Osteocyte (in vitro differentiated cells): ENCODE measurements around the gene CHTF18. TPM values are rescaled to one million over a fixed set of nuclear protein-coding genes. Genes with fewer than 3 reads are reported as not detected.

Experiments used
- DNase-seq: peaks from one replicate; pipeline ENCODE4 v3.0.0; 2021; ENCODE audit warnings: mixed read lengths; ENCODE audit not compliant: unreplicated experiment; ENCODE audit errors: extremely low spot score
- H3K27ac Mint-ChIP-seq: one replicate; pipeline ENCODE4 v1.8.0; 2021; ENCODE audit warnings: mild to moderate bottlenecking, mixed read lengths; ENCODE audit not compliant: unreplicated experiment
- H3K27me3 Mint-ChIP-seq: one replicate; pipeline ENCODE4 v1.8.0; 2021; ENCODE audit warnings: mixed read lengths; ENCODE audit not compliant: unreplicated experiment
- H3K36me3 Mint-ChIP-seq: one replicate; pipeline ENCODE4 v1.8.0; 2021; ENCODE audit warnings: mixed read lengths; ENCODE audit not compliant: unreplicated experiment
- H3K4me1 Mint-ChIP-seq: one replicate; pipeline ENCODE4 v1.8.0; 2021; ENCODE audit warnings: mixed read lengths; ENCODE audit not compliant: unreplicated experiment
- H3K4me3 Mint-ChIP-seq: one replicate; pipeline ENCODE4 v1.8.0; 2021; ENCODE audit warnings: mild to moderate bottlenecking, moderate library complexity, mixed read lengths; ENCODE audit not compliant: unreplicated experiment
- H3K9me3 Mint-ChIP-seq: one replicate; pipeline ENCODE4 v1.8.0; 2021; ENCODE audit warnings: mixed read lengths; ENCODE audit not compliant: unreplicated experiment
- total RNA-seq: library from RNA; stranded (reverse); gene quantifications from 2 replicates; pipeline ENCODE4 v1.2.1, GENCODE V29; 2021
- TF ChIP-seq, protein P1 (sequence below): fragments of 200-600 bp; sonication (generic); IDR thresholded peaks from 2 replicates; pipeline ENCODE4 v1.5.0; 2021; ENCODE audit warnings: antibody characterized with exemption, mild to moderate bottlenecking, moderate library complexity

Gene CHTF18
- total RNA-seq, 1 donor from 2014 or later: 25.4 TPM

DNA sequence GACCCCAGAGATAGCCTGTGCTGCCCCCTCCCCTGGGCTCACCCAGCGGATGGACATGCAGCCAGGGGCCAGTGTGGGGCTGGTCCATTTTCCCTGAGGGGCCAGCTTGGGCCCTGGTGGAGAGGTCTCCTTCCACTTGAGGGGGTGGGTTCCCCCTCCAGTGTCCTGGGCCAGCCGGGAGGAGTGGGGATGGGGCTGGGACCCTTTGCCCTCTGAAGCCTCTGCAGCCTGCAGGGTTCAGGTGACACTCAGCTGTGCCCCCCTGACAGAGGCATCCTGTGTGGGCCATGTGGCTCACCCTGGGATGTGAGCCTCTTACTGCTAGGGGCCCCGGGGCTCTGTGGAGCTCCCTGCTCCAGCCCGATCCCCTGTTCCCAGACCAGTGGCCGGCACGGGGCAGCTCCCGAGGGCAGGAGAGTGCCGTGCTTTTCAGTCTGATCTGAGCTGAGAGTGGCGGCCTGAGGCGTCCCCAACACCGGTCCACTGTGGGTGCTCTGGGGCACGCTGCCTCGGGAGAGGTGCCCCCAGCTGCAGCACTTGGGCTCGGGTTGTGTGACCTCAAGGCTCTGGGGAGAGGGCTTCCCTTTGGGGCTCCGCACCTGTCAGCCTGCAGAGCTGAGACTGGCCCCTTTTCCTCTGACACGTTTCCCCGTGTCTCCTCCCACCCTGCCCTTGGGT is 12.6 kb downstream of the CHTF18 start:
- TF ChIP-seq, protein P1, sequence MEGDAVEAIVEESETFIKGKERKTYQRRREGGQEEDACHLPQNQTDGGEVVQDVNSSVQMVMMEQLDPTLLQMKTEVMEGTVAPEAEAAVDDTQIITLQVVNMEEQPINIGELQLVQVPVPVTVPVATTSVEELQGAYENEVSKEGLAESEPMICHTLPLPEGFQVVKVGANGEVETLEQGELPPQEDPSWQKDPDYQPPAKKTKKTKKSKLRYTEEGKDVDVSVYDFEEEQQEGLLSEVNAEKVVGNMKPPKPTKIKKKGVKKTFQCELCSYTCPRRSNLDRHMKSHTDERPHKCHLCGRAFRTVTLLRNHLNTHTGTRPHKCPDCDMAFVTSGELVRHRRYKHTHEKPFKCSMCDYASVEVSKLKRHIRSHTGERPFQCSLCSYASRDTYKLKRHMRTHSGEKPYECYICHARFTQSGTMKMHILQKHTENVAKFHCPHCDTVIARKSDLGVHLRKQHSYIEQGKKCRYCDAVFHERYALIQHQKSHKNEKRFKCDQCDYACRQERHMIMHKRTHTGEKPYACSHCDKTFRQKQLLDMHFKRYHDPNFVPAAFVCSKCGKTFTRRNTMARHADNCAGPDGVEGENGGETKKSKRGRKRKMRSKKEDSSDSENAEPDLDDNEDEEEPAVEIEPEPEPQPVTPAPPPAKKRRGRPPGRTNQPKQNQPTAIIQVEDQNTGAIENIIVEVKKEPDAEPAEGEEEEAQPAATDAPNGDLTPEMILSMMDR: no peak
- no peak for DNase-seq
- Mint-ChIP-seq H3K36me3 (no peaks in the 10 kb centered on the region), H3K4me3 (no peak overlapping the region), H3K27me3 (no peaks in the 10 kb centered on the region), H3K4me1 (no peaks in the 10 kb centered on the region), H3K27ac (no peak overlapping the region), H3K9me3 (no peaks in the 10 kb centered on the region)

DNA sequence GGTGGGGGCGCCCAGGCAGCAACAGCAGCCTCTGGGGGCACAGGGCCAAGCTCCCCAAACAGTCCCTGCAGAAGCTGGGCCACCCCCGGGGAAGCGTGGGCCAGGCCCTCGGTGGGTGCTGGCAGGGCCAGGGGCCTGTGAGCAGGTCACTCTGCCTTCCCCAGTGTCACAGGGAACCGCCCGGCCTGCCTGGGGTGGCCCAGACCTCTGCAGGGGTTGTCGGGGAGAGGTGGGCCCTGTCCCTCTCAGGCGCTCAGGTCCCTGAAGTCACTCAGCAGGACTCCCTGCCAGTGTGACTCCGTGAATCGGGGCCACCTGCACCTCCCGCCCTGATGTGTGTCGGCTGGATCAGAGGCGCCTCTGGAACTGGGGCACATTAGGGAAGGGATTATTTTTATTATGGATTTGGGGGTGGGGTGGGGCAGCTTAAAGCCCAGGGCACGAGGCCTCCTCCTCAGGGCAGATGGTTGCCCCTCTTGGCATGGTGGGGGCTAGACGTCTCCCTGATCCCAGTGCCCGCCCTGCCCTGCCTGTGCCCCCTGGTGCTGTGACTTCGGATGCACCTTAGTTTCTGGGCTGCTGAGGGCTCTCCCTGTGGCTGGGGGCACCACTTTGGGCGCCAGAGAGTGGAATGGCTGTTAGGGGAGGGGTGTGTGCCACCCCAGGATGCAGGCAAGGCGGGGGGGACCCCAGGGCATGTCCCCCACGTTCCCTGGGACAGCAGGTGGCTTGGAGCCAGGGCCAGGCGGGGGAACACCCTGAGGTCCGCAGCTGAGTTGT is 13.4 kb downstream of the CHTF18 start:
- Mint-ChIP-seq H3K27ac (no peak overlapping the region), H3K4me3 (no peak overlapping the region), H3K4me1 (no peaks in the 10 kb centered on the region), H3K9me3 (no peaks in the 10 kb centered on the region), H3K36me3 (no peaks in the 10 kb centered on the region), H3K27me3 (no peaks in the 10 kb centered on the region)
- TF ChIP-seq, protein P1: no peak
- no peak for DNase-seq

DNA sequence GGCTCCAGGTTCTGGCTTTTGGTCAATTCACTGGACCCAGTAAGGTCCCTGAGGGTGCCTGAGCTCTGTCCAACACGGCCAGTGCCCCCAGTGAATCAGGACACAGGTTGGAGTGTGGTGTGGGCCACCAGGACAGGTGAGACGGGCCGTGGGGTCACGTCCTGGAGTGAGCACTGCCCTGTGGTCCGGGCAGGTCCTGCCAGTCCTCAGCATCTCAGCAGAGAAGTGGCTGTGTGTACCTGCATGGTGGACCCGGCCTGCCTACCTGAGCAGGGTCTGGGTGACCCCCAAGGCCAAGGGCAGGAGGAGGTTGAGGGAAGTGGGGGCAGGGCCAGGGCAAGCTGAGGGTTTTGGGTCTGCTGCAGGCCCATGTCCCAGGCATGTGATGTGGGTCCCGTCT is 14.0 kb downstream of the CHTF18 start:
- Mint-ChIP-seq H3K4me1 (no peaks in the 10 kb centered on the region), H3K4me3 (no peak overlapping the region), H3K27me3 (no peaks in the 10 kb centered on the region), H3K9me3 (no peaks in the 10 kb centered on the region), H3K36me3 (no peaks in the 10 kb centered on the region), H3K27ac (no peak overlapping the region)
- TF ChIP-seq, protein P1: no peak
- DNase-seq: no peak

DNA sequence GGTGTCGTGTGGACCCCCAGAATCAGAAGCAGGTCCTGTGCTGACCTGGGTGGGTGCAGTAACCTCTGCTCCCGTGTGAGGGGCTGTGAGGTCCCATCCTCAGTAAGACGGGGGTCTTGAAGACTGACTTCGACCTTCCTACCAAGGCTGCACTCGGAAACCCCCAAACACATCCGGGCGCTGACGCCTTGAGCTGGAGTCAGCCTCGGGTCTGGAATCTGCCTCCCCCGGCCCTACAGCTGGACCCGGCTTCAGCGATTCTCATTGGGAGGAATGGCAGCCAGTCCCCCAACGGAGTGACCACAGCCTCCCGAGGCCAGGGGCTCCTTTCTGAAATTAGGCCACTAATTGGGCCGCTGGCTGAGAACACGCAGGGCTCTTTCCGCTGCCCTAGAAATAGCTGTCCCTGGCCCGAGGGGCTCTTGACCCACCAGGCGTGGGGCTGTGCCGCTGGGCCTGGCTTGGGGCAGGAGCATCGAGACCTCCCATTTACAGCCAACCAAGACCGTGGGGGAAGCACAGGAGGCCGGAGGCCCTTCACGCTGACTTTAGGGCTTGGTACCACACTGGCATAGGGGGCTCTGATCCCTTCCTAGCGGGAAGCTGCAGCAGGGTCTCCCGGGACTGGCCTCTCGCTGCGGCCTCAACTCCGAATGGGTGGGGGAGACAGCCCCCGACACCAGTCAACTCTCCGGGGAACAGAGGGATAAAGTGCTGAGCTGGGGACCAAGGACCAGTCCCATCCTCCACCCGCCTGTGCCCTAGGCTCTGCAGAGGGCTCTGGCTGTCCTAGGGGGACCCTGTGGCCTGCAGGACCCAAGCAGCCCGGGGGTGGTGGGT is 14.7 kb downstream of the CHTF18 start:
- TF ChIP-seq, protein P1: no peak

DNA sequence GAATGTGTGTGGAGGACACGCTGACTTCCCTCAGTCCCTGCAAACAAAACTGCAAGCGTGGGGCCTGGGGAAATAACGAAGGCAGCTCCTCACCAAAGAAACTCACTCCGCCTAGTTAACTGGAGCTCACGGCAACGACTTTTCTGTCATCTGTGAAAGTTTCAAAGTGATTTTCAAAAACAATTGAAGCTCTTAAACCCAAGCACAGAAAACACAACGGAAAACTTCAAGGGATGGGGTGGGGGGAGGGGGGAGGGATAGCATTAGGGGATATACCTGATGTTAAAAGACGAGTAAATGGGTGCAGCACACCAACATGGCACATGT is 15.3 kb downstream of the CHTF18 start:
- no peaks in the 10 kb centered on the region for H3K36me3 Mint-ChIP-seq
- no peak for DNase-seq
- peaks cover 3% of the 10 kb centered on the region for H3K4me1 Mint-ChIP-seq
- H3K9me3 Mint-ChIP-seq: no peaks in the 10 kb centered on the region
- H3K27ac Mint-ChIP-seq: no peak overlapping the region
- no peaks in the 10 kb centered on the region for H3K27me3 Mint-ChIP-seq
- TF ChIP-seq, protein P1: no peak
- no peak overlapping the region for H3K4me3 Mint-ChIP-seq

More for the DNA sequence above, 14.7 kb downstream of the CHTF18 start:
- Mint-ChIP-seq H3K27me3 (no peaks in the 10 kb centered on the region), H3K9me3 (no peaks in the 10 kb centered on the region), H3K4me3 (no peak overlapping the region), H3K4me1 (peaks cover 3% of the 10 kb centered on the region), H3K27ac (no peak overlapping the region), H3K36me3 (no peaks in the 10 kb centered on the region)
- DNase-seq: no peak
